GM18505 (cell line): ENCODE measurements around the gene IL1RL2.

Source experiments
- ATAC-seq: cut with Tn5 transposase; IDR thresholded peaks from one replicate; pipeline ENCODE4 v1.9.1; 2021; ENCODE audit not compliant: unreplicated experiment
- POLR2A ChIP-seq: IDR thresholded peaks from 4 replicates; pipeline ENCODE4 v1.6.1; 2011; ENCODE audit warnings: borderline replicate concordance; ENCODE audit not compliant: insufficient read depth, insufficient read length; ENCODE audit errors: extremely low read depth

Gene IL1RL2

GRCh38 chr2:102268510-102269199 lies 81.8 kb downstream of the IL1RL2 start:
- TF ChIP-seq POLR2A = no peak
- ATAC-seq = no peak

GRCh38 chr2:102269200-102269524 lies 82.3 kb downstream of the IL1RL2 start:
- no peak for ATAC-seq
- no peak for TF ChIP-seq POLR2A

- TF ChIP-seq POLR2A = no peak
- ATAC-seq = no peak
These were observed 85.0 kb downstream of the IL1RL2 start for GRCh38 chr2:102271844-102272243.

- ATAC-seq = no peak
- no peak for TF ChIP-seq POLR2A
These were observed 86.9 kb downstream of the IL1RL2 start for GRCh38 chr2:102273619-102274211.

GRCh38 chr2:102276549-102277201 lies 89.9 kb downstream of the IL1RL2 start:
- ATAC-seq = no peak
- no peak for TF ChIP-seq POLR2A

- no peak for TF ChIP-seq POLR2A
- ATAC-seq = no peak
These were observed 90.4 kb downstream of the IL1RL2 start for GRCh38 chr2:102277202-102277700.

GRCh38 chr2:102278720-102279390 lies 92.0 kb downstream of the IL1RL2 start:
- no peak for ATAC-seq
- TF ChIP-seq POLR2A = no peak

GRCh38 chr2:102279391-102279735 lies 92.5 kb downstream of the IL1RL2 start:
- no peak for TF ChIP-seq POLR2A
- ATAC-seq = no peak

GRCh38 chr2:102282678-102283091 lies 95.9 kb downstream of the IL1RL2 start:
- no peak for TF ChIP-seq POLR2A

GRCh38 chr2:102283996-102284395 lies 97.2 kb downstream of the IL1RL2 start:
- ATAC-seq = no peak
- no peak for TF ChIP-seq POLR2A

More at GRCh38 chr2:102282678-102283091, 95.9 kb downstream of the IL1RL2 start:
- no peak for ATAC-seq

- TF ChIP-seq POLR2A = no peak
- ATAC-seq = no peak
These were observed 97.8 kb downstream of the IL1RL2 start for GRCh38 chr2:102284611-102285010.

- ATAC-seq = no peak
- TF ChIP-seq POLR2A = no peak
These were observed 98.5 kb downstream of the IL1RL2 start for GRCh38 chr2:102285368-102285767.

GRCh38 chr2:102286041-102286440 lies 99.2 kb downstream of the IL1RL2 start:
- no peak for ATAC-seq
- no peak for TF ChIP-seq POLR2A
